ENCODE measurements around the gene PGAP1.

PGAP1 gene

DNA sequence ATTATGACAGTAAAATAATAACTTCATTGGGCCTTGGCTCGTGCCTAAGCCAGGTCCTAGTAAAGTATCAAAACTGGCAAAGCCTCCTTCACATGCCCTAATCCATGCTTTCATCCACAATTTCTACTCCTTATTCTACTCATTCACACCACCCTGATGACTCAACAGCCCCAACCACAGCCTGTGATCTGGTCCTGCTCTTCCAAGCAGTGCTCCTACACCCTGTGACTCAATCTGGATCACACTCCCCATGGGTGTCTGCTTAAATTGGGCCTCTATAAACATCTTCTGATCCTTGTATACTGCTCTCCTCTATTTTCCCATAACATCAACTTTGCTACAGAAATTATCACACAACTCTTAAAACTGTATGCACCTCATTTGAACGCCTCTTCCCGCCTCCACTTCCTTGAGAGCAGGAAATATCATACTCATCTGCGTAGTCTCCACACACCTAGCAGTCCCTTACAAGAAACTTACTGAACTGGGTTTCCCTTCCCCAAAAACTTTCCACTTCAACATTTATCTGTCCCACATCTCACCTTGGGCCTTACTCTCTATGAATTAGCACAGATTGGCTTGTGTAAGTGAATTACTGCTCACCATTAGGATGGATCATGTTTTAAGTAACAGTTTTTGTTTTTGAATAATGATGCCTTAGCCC, 142.9 kb downstream of the PGAP1 start:
- no peak for DNase-seq
